Measurements from ENCODE around the gene NFATC1.

The NFATC1 gene

GRCh38 chr18:79521416-79522205 lies 125.9 kb downstream of the NFATC1 start:
- peaks cover 0 to 19% of the 10 kb centered on the region in 2 donors for H3K4me1 ChIP-seq (ENCODE audit: control insufficient read depth in 1 of 2, insufficient read depth in 2 of 2, low read length in 2 of 2)
- H3K27me3 ChIP-seq (ENCODE audit: low read depth, low read length): no peaks in the 10 kb centered on the region

GRCh38 chr18:79522451-79523205 lies 126.9 kb downstream of the NFATC1 start:
- peaks cover 1% of the 10 kb centered on the region in 2 donors for H3K36me3 ChIP-seq (ENCODE audit: control insufficient read depth in 1 of 2, insufficient read depth in 2 of 2, low read length in 2 of 2)
- peaks cover 0 to 21% of the 10 kb centered on the region in 2 donors for H3K4me1 ChIP-seq (ENCODE audit: control insufficient read depth in 1 of 2, insufficient read depth in 2 of 2, low read length in 2 of 2)
- H3K27me3 ChIP-seq (ENCODE audit: low read depth, low read length): no peaks in the 10 kb centered on the region
- no peaks in the 10 kb centered on the region for H3K9me3 ChIP-seq (ENCODE audit: control insufficient read depth in 1 of 2, low read length in 2 of 2)
- no peak overlapping the region for H3K27ac ChIP-seq (ENCODE audit: low read length)
- no peak overlapping the region for H3K4me3 ChIP-seq (ENCODE audit: low read depth in 1 of 2, low read length in 2 of 2)

More at GRCh38 chr18:79521416-79522205, 125.9 kb downstream of the NFATC1 start:
- Histone ChIP-seq H3K36me3 (ENCODE audit: control insufficient read depth in 1 of 2, insufficient read depth in 2 of 2, low read length in 2 of 2) (no peaks in the 10 kb centered on the region), H3K4me3 (ENCODE audit: low read depth in 1 of 2, low read length in 2 of 2) (no peak overlapping the region), H3K9me3 (ENCODE audit: control insufficient read depth in 1 of 2, low read length in 2 of 2) (no peaks in the 10 kb centered on the region), H3K27ac (ENCODE audit: low read length) (no peak overlapping the region)

DNA sequence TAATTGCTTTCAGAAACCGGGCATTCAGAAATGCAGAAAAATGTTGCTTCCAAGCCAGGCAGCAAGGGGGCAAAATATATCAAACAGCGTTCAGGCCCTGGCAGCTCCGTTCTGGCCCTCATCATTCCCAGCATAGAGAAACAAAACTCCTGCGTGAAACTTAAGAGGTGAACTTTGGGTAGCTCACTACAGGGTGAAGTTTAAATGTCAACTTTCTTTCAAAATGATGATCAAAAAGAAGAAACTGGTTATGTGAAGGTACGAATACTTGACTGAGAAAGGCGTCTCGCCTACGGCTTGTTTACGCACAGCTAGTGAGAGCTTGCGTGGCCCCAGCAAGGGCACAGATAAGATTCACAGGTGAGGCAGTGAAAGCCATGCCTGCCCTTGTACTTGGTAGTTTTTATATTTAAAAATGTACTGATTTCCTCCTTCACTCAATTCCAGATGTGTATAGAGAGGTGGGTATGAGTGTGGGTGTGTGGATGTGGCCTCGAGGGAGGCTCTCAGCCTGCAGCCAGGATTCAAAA lies 127.5 kb downstream of the NFATC1 start:
- peaks cover 7 to 8% of the 10 kb centered on the region in 2 donors for H3K36me3 ChIP-seq (ENCODE audit: control insufficient read depth in 1 of 2, insufficient read depth in 2 of 2, low read length in 2 of 2)
- no peaks in the 10 kb centered on the region for H3K27me3 ChIP-seq (ENCODE audit: low read depth, low read length)
- H3K4me1 ChIP-seq (ENCODE audit: control insufficient read depth in 1 of 2, insufficient read depth in 2 of 2, low read length in 2 of 2): peaks cover 0 to 21% of the 10 kb centered on the region in 2 donors
- no peaks in the 10 kb centered on the region for H3K9me3 ChIP-seq (ENCODE audit: control insufficient read depth in 1 of 2, low read length in 2 of 2)
- H3K27ac ChIP-seq (ENCODE audit: low read length): no peak overlapping the region
- no peak overlapping the region for H3K4me3 ChIP-seq (ENCODE audit: low read depth in 1 of 2, low read length in 2 of 2)

GRCh38 chr18:79523736-79524180 lies 128.0 kb downstream of the NFATC1 start:
- peaks cover 7 to 9% of the 10 kb centered on the region in 2 donors for H3K36me3 ChIP-seq (ENCODE audit: control insufficient read depth in 1 of 2, insufficient read depth in 2 of 2, low read length in 2 of 2)
- peaks cover 0 to 21% of the 10 kb centered on the region in 2 donors for H3K4me1 ChIP-seq (ENCODE audit: control insufficient read depth in 1 of 2, insufficient read depth in 2 of 2, low read length in 2 of 2)
- H3K4me3 ChIP-seq (ENCODE audit: low read depth in 1 of 2, low read length in 2 of 2): no peak overlapping the region
- H3K27me3 ChIP-seq (ENCODE audit: low read depth, low read length): no peaks in the 10 kb centered on the region
- no peaks in the 10 kb centered on the region for H3K9me3 ChIP-seq (ENCODE audit: control insufficient read depth in 1 of 2, low read length in 2 of 2)
- H3K27ac ChIP-seq (ENCODE audit: low read length): no peak overlapping the region

DNA sequence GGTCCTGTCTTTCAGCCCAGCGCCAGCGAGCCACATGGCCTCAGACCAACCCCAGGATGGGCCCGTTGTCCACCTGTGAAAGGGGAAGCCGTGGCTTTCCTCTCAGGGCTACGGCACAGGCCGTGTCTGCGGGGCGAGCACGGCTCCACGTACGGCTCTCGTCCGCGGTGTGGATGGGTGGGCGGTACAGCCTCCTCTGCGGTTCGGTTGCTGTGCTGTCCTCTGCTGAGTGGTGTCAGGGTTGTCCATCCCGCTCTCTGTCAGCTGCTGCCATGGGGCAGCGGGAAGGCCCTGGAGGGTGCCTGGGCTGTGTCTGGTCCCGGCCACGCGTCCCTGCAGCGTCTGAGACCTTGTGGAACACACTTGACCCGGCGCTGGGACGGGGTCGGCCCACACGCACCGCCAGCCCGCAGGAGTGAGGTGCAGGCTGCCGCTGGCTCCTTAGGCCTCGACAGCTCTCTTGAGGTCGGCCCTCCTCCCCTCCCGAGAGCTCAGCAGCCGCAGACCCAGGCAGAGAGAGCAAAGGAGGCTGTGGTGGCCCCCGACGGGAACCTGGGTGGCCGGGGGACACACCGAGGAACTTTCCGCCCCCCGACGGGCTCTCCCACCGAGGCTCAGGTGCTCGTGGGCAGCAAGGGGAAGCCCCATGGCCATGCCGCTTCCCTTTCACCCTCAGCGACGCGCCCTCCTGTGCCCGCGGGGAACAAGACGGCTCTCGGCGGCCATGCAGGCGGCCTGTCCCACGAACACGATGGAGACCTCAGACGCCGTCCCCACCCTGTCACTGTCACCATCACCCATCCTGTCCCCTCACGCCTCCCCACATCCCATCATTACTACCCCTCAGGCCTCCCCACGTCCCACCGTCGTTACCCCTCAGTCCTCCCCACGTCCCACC lies 128.7 kb downstream of the NFATC1 start:
- H3K9me3 ChIP-seq (ENCODE audit: control insufficient read depth in 1 of 2, low read length in 2 of 2): no peaks in the 10 kb centered on the region
- no peak overlapping the region for H3K4me3 ChIP-seq (ENCODE audit: low read depth in 1 of 2, low read length in 2 of 2)
- no peak overlapping the region for H3K27ac ChIP-seq (ENCODE audit: low read length)

DNA sequence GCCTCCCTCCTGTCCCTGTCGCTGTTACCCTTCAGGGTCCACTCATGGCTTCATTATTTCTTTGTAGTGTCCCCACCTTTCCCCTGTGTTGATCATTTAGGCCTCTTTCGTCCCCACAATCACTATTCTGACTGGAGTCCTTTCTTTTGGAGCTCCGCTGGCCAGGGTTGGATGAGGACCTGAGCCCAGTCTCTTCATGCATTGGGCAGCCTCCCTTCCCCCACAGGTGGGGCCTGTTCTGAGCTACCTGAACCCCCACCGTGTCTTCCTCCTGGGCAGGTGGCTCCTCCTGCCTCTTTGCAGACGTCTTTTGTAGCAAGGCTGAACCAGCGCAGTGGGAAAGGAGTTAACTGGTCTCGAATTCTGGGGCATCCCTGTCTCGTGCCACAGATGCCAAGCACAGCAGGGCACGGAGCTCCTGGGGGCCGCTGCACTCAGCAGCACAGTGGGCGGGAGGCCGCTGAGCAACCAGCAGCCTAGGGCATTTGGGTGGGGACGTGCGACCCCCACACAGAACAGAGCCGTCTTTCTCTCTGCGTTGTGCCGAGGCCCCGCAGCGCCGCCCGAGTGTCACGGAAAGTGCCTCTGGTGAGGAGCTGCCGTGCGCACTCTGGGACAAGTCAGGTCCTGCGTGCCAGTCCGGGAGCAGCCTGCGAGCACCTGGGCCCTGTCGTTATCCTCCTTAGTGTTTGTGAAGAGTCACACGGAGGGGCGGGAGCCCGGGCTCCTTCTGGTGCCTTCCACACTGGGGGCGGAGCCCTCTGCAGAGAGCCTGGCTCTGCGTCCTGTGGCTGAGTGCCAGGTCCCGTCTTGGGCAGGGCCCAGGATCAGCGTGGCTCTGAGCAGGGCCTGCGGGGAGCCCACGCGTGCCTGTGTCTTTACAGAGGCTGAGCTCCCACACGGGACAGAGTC lies 130.1 kb downstream of the NFATC1 start:
- Histone ChIP-seq H3K27me3 (ENCODE audit: low read depth, low read length) (no peaks in the 10 kb centered on the region), H3K27ac (ENCODE audit: low read length) (no peak overlapping the region), H3K9me3 (ENCODE audit: control insufficient read depth in 1 of 2, low read length in 2 of 2) (no peaks in the 10 kb centered on the region), H3K4me3 (ENCODE audit: low read depth in 1 of 2, low read length in 2 of 2) (peak overlapping the region in 1 of 2 donors; percentile 20), H3K4me1 (ENCODE audit: control insufficient read depth in 1 of 2, insufficient read depth in 2 of 2, low read length in 2 of 2) (peaks cover 0 to 19% of the 10 kb centered on the region in 2 donors), H3K36me3 (ENCODE audit: control insufficient read depth in 1 of 2, insufficient read depth in 2 of 2, low read length in 2 of 2) (peaks cover 7 to 9% of the 10 kb centered on the region in 2 donors)

More for the DNA sequence above, 128.7 kb downstream of the NFATC1 start:
- no peaks in the 10 kb centered on the region for H3K27me3 ChIP-seq (ENCODE audit: low read depth, low read length)
- peaks cover 0 to 21% of the 10 kb centered on the region in 2 donors for H3K4me1 ChIP-seq (ENCODE audit: control insufficient read depth in 1 of 2, insufficient read depth in 2 of 2, low read length in 2 of 2)
- peaks cover 7 to 9% of the 10 kb centered on the region in 2 donors for H3K36me3 ChIP-seq (ENCODE audit: control insufficient read depth in 1 of 2, insufficient read depth in 2 of 2, low read length in 2 of 2)

DNA sequence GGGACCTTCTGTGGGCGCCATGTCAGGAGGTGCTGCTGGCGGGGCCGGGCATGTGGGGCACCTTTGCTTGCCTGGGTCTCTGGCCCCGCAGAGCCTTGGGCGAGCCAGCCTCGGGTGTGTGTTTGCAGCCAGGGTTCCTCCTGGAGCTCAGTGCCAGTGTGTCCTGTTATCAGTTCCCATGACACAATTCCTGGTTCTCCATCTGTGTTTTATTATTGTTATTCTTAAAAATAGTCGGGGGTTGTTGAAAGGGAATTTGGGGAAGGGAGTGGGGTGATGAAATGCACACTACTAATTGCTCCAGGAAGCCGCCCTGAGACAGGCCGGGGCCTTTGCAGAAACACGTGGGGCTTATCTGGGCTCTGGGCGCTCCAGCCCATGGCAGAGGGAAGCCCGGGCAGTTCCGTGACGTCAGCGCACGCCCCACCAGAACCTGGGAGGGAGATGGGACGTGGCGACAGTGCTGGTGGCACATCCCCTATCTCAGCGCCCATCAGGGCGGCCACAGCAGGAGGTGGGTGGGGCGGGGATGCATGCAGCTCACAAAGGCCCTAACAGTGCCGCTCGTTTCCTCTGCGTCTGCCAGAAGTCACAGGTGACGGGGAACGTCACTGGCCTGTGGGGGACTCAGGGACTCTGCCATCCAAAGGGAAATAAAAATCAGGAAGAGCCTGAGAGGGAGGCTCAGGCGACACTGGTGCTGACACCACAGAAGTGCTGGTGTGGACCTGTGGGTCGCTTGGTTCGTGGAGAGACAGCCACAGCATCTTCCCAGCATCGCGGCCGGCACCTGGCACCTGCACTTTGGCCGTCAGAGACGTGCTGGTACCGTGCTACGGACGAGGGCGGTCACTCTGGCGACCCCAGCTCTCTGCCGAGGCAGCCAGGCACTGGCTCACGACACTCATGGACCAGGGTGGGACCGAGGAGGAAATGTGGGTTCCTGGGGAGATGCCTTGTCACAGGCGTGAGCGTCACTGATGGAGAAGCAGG lies 131.0 kb downstream of the NFATC1 start:
- H3K36me3 ChIP-seq (ENCODE audit: control insufficient read depth in 1 of 2, insufficient read depth in 2 of 2, low read length in 2 of 2): peaks cover 7 to 9% of the 10 kb centered on the region in 2 donors
- no peak overlapping the region for H3K27ac ChIP-seq (ENCODE audit: low read length)
- peak overlapping the region in 1 of 2 donors; percentile 20 for H3K4me3 ChIP-seq (ENCODE audit: low read depth in 1 of 2, low read length in 2 of 2)
- H3K4me1 ChIP-seq (ENCODE audit: control insufficient read depth in 1 of 2, insufficient read depth in 2 of 2, low read length in 2 of 2): peaks cover 0 to 19% of the 10 kb centered on the region in 2 donors
- H3K27me3 ChIP-seq (ENCODE audit: low read depth, low read length): no peaks in the 10 kb centered on the region
- no peaks in the 10 kb centered on the region for H3K9me3 ChIP-seq (ENCODE audit: control insufficient read depth in 1 of 2, low read length in 2 of 2)

GRCh38 chr18:79527656-79528315 lies 132.1 kb downstream of the NFATC1 start:
- H3K36me3 ChIP-seq (ENCODE audit: control insufficient read depth in 1 of 2, insufficient read depth in 2 of 2, low read length in 2 of 2): peaks cover 7 to 9% of the 10 kb centered on the region in 2 donors
- no peak overlapping the region for H3K27ac ChIP-seq (ENCODE audit: low read length)
- no peaks in the 10 kb centered on the region for H3K9me3 ChIP-seq (ENCODE audit: control insufficient read depth in 1 of 2, low read length in 2 of 2)
- peaks cover 0 to 19% of the 10 kb centered on the region in 2 donors for H3K4me1 ChIP-seq (ENCODE audit: control insufficient read depth in 1 of 2, insufficient read depth in 2 of 2, low read length in 2 of 2)
- no peaks in the 10 kb centered on the region for H3K27me3 ChIP-seq (ENCODE audit: low read depth, low read length)
- no peak overlapping the region for H3K4me3 ChIP-seq (ENCODE audit: low read depth in 1 of 2, low read length in 2 of 2)

DNA sequence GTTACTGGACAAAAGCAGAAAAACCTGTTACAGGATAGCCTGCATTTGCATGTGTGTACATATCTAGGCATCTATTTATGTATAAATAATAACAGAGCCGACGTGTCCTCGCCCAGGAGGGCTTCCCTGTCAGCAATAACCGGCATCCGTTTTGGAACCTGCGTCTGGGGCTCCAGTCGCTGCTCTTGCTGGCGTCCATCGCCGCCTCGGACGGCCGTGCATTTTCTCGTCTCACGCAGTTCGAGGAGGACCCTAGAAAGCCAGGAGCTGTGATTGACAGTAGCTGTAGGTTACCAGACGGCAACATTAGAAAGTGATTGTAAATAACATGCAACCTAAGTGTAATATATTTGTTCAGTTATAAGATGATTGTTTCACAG lies 132.6 kb downstream of the NFATC1 start:
- Histone ChIP-seq H3K27me3 (ENCODE audit: low read depth, low read length) (no peaks in the 10 kb centered on the region), H3K36me3 (ENCODE audit: control insufficient read depth in 1 of 2, insufficient read depth in 2 of 2, low read length in 2 of 2) (peaks cover 7 to 9% of the 10 kb centered on the region in 2 donors), H3K4me1 (ENCODE audit: control insufficient read depth in 1 of 2, insufficient read depth in 2 of 2, low read length in 2 of 2) (peaks cover 0 to 16% of the 10 kb centered on the region in 2 donors), H3K4me3 (ENCODE audit: low read depth in 1 of 2, low read length in 2 of 2) (no peak overlapping the region), H3K27ac (ENCODE audit: low read length) (no peak overlapping the region), H3K9me3 (ENCODE audit: control insufficient read depth in 1 of 2, low read length in 2 of 2) (no peaks in the 10 kb centered on the region)
